ENCODE data around the gene TTC16. TPM values are rescaled to one million over a fixed set of nuclear protein-coding genes. Genes with fewer than 3 reads are reported as not detected.

Gene TTC16
- total and polyA plus RNA-seq, 2 donors (not counting 3 experiments of a cell fraction or from before 2014, with no cell fraction given): not detected

- H3K9ac ChIP-seq (replicated peaks; ENCODE audit: extremely low read depth, insufficient read depth, low read length): no peak overlapping the region
- dilution Hi-C loops (cut with MboI; ENCODE audit: extremely low pct_ligation_motif_present, low sequenced_read_pairs) (no loop called here), intact Hi-C loops (cut with micrococcal nuclease) (loop anchor here (2.0 kb wide), 1 partner anchor 17 kb away; no protein-coding TSS in a partner anchor)
- FAIRE-seq (no peak), DNase-seq (ENCODE audit: low read depth, low spot score) (no peak)
- no peak for TF ChIP-seq JUN (IDR thresholded peaks at IDR 0.05; ENCODE audit: borderline replicate concordance, insufficient read depth, insufficient read length, low read depth)
- TF ChIP-seq, protein P1, sequence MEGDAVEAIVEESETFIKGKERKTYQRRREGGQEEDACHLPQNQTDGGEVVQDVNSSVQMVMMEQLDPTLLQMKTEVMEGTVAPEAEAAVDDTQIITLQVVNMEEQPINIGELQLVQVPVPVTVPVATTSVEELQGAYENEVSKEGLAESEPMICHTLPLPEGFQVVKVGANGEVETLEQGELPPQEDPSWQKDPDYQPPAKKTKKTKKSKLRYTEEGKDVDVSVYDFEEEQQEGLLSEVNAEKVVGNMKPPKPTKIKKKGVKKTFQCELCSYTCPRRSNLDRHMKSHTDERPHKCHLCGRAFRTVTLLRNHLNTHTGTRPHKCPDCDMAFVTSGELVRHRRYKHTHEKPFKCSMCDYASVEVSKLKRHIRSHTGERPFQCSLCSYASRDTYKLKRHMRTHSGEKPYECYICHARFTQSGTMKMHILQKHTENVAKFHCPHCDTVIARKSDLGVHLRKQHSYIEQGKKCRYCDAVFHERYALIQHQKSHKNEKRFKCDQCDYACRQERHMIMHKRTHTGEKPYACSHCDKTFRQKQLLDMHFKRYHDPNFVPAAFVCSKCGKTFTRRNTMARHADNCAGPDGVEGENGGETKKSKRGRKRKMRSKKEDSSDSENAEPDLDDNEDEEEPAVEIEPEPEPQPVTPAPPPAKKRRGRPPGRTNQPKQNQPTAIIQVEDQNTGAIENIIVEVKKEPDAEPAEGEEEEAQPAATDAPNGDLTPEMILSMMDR (IDR thresholded peaks at IDR 0.05; ENCODE audit: extremely low read depth in 1 of 2, insufficient read depth in 1 of 2, low read depth in 1 of 2, low read length in 2 of 2): no peak
- TF ChIP-seq GATA2 (IDR thresholded peaks at IDR 0.05; ENCODE audit: insufficient read depth, insufficient read length, low read depth, low read length): no peak
- TF ChIP-seq POLR2A (IDR thresholded peaks at IDR 0.05; ENCODE audit: low read depth, low read length): no peak
- no peak for TF ChIP-seq POLR2AphosphoS5 (IDR thresholded peaks at IDR 0.05; ENCODE audit: insufficient read depth, low read depth, low read length)
- no peak for TF ChIP-seq EZH2 (IDR thresholded peaks at IDR 0.05; ENCODE audit: borderline replicate concordance, low read depth, low read length, severe bottlenecking)
- no peak for TF ChIP-seq FOS (IDR thresholded peaks at IDR 0.05; ENCODE audit: borderline replicate concordance, insufficient read depth, low read length)
- TF ChIP-seq MAX (IDR thresholded peaks at IDR 0.05; ENCODE audit: insufficient read depth, insufficient read length): no peak
- TF ChIP-seq MYC (IDR thresholded peaks at IDR 0.05; ENCODE audit: low read depth, low read length): no peak
- H3K79me2 ChIP-seq (ENCODE audit: control insufficient read depth, insufficient read depth, low read length): peaks cover 39% of the 10 kb centered on the region
- no peaks in the 10 kb centered on the region for H3K27me3 ChIP-seq (ENCODE audit: control insufficient read depth in 2 of 2, insufficient read depth in 2 of 2, low read length in 2 of 2)
- no peak overlapping the region for H2AFZ ChIP-seq (ENCODE audit: low read depth, low read length)
- no peaks in the 10 kb centered on the region for H3K9me3 ChIP-seq (replicated peaks; ENCODE audit: control insufficient read depth, insufficient read depth, low read length)
- ChIA-PET CTCF (interaction anchor here (1.1 to 1.2 kb wide), 2 partner anchors 31 to 116 kb away, joined by 3 read pairs; no protein-coding TSS in a partner anchor), POLR2A (no interaction called here)
- no peaks in the 10 kb centered on the region for H3K9me1 ChIP-seq (replicated peaks; ENCODE audit: control insufficient read depth, extremely low read depth, insufficient read depth, low read length)
- BruUV-seq (replicated peaks): no TSS peak
- no peak overlapping the region for H3K4me3 ChIP-seq (replicated peaks in 1 of 3; ENCODE audit: insufficient read depth in 1 of 3, low read depth in 1 of 3, low read length in 3 of 3)
- H4K20me1 ChIP-seq (replicated peaks; ENCODE audit: control insufficient read depth, extremely low read depth, insufficient read depth, low read length): peaks cover 3% of the 10 kb centered on the region
- H3K27ac ChIP-seq (ENCODE audit: insufficient read depth, low read depth, low read length): no peak overlapping the region
- H3K36me3 ChIP-seq (ENCODE audit: control insufficient read depth in 2 of 2, extremely low read depth in 1 of 2, insufficient read depth in 2 of 2, low read length in 2 of 2): peaks cover 19 to 39% of the 10 kb centered on the region in 2 experiments
- H3K4me1 ChIP-seq (ENCODE audit: control insufficient read depth, extremely low read depth, insufficient read depth, low read length): peaks cover 12% of the 10 kb centered on the region
- no peak overlapping the region for H3K4me2 ChIP-seq (ENCODE audit: insufficient read depth, low read length)
These were observed 37.7 kb downstream of the TTC16 start for GRCh38 chr9:127753622-127754021.
